Inflammatory macrophage (primary cell): Measurements from ENCODE around the gene OR5AN1.
"Not testable (repeated sequence)": the region's sequence is repeated elsewhere in the genome, so short reads cannot be mapped to it uniquely, and the experiment has no call there.

Experiments used
- DNase-seq, 2 donors: peaks; one replicate each; pipeline ENCODE4 v3.0.0-alpha.2; 2020 to 2022
- total RNA-seq, 18 experiments: gene quantifications; one replicate each; lab custom pipeline; 2026; ENCODE audit warnings: mixed read lengths in 6 of 18, inconsistent platforms in 2 of 18; lab: John Stamatoyannopoulos, UW

The OR5AN1 gene, protein sequence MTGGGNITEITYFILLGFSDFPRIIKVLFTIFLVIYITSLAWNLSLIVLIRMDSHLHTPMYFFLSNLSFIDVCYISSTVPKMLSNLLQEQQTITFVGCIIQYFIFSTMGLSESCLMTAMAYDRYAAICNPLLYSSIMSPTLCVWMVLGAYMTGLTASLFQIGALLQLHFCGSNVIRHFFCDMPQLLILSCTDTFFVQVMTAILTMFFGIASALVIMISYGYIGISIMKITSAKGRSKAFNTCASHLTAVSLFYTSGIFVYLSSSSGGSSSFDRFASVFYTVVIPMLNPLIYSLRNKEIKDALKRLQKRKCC
- 0 to 0.20 (median 0) reads per million in 18 experiments for total RNA-seq

DNA sequence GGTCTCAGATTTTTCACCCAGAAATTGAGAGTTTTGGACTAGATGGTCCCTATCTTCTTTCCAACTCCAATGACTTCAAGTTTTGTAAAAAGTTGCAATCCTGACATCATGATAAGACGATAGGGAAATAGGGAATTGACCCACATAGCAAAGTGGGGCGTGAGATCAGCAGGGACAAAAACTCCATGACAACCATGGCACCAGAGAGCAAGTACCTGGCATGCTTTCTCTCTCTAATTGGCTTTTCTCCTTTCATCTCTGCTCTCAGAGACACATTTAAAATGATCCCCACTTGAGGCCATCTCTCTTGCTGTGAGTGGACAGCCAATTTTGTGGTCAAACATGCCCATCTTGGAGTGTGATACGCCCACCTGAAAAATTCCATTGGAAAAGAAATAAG, at the start of gene OR5AN1:
TSS of gene OR5AN1 (plus strand) at position 301 of the 400 bp plus-strand sequence. CDS start 5,564 bp downstream, outside the sequence.
- DNase-seq = no peak

DNA sequence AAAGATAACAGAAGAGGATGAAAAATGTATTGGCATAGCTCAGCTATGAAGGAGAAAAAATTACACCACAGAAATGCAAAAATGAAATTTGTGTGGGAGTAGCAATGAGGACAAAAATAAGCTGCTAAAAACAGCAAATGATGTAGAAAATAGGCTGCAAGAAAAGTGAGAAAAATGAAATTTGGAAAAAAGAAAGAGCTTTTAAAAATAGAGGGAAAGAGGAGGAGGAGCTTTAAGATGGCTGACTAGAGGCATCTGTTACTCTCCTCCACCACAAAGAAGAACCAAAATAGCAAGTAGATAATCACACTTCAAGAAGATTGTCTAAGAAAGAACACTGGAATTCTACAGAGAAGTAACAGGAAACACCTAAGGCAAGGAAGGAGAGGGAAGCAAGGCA, 23.7 kb upstream of the OR5AN1 start:
- DNase-seq = no peak

DNA sequence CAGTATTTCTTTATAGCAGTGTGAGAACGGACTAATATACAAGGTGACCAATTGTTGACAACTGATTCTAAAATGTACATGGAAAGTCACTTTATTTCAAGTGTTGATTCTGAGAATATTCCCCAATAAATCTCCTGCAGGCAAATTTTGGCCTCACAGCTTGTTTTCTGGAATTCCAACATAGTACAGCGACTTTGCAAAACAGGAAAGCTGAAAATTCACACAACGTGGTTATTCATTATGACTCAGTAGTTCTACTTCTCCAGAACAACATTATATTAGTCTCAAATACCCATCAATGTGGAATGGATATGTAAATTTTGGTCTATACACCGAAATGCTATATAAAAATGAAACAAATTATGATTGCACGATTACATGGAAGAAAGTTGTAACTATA, 22.5 kb upstream of the OR5AN1 start:
- no peak for DNase-seq

- no peak for DNase-seq
Measured at GRCh38 chr11:59336931-59337330, 21.8 kb upstream of the OR5AN1 start.

DNA sequence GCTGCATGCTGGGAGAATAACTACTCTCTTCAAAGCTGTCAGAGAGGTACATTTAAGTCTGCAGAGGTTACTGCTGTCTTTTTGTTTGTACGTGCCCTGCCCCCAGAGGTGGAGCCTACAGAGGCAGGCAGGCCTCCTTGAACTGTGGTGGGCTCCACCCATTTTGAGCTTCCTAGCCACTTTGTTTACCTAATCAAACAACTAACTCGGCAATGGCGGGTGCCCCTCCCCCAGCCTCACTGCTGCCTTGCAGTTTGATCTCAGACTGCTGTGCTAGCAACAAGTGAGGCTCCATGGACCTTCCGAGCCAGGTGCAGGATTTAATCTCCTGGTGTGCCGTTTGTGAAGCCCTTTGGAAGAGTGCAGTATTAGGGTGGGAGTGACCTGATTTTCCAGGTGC, 9.0 kb upstream of the OR5AN1 start:
- DNase-seq = not testable (repeated sequence)

GRCh38 chr11:59355226-59355625, 3.5 kb upstream of the OR5AN1 start:
- DNase-seq = no peak

GRCh38 chr11:59356561-59356960, 2.1 kb upstream of the OR5AN1 start:
- no peak for DNase-seq

GRCh38 chr11:59358020-59358419, 675 bp upstream of the OR5AN1 start:
- DNase-seq = no peak

GRCh38 chr11:59365232-59366018, 6.7 kb downstream of the OR5AN1 start:
- no peak for DNase-seq

DNA sequence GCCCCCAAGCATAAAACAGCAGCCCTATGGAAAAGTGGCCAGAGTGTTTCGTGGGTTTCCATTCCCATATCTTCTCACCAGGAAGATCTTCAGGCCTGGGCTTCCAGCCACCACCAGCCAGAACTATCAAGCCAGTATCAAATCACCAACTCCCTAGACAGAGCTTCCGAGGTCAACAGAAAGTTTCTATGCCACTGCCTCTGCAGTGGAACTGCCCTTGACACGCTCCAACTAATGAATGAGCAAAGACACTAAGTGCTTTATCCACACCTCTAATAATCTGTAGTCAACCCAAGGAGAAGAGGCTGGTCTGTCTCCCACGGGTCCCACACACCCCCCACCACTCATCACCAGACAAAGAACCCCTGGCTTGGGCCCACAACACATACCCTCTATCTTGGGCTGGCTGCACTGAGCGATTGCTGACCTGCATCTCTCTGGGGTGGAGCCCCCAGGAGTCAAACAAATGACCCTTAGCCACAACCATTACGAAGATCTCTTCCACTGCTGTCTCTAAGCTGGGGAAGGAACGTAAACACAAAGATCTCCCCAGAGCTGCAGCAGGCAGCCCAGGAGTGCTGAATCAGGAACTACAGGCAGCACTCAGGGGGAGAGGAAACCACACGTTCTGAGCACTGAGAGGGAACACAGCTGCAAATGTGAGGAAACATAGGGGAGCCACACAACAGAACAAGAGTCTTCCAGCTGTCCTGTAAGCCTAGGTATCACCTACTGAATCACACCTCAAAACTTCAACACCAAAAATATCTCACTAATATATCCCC, 9.7 kb downstream of the OR5AN1 start:
- DNase-seq = peak; percentile 6 to 43

- DNase-seq = not testable (repeated sequence)
Measured at GRCh38 chr11:59372324-59372723, 13.6 kb downstream of the OR5AN1 start.

DNA sequence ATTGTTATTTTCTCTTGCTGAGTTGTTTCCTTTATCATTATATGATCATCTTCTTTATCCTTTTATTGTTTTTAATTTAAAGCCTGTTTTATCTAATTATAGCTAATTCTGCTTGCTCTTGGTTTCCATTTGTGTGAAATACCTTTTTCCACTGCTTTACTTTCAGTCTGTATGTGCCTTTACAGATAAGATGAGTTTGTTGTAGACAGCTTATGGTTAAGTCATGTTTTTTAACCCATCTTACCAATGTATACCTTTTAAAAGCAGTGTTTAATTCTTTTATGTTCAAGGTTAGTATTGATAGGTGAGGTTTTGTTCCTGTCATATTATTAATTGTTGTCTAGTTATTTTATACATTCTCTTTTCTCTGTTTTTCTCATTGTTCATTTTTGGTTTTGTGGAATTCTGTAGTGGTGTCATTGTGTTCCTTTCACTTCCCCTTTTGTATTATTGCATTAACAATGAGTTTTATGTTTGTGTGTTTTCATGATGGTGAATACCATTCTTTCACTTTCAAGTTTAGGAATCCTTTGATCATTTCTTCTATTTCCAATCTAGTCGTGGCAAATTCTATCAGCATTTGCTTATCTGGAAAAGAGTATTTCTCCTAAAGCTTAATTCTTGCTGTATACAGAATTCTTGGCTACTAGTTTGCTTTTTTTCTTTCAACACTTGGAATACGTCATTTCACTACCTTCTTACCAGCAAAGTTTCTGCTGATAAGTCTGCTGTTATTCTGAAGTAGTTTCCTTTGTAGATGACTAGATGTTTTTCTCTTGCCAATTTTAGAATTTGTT, 21.8 kb downstream of the OR5AN1 start:
- peak in 1 of 2 donors; percentile 17 for DNase-seq

GRCh38 chr11:59394186-59394585, 35.5 kb downstream of the OR5AN1 start:
- no peak for DNase-seq

DNA sequence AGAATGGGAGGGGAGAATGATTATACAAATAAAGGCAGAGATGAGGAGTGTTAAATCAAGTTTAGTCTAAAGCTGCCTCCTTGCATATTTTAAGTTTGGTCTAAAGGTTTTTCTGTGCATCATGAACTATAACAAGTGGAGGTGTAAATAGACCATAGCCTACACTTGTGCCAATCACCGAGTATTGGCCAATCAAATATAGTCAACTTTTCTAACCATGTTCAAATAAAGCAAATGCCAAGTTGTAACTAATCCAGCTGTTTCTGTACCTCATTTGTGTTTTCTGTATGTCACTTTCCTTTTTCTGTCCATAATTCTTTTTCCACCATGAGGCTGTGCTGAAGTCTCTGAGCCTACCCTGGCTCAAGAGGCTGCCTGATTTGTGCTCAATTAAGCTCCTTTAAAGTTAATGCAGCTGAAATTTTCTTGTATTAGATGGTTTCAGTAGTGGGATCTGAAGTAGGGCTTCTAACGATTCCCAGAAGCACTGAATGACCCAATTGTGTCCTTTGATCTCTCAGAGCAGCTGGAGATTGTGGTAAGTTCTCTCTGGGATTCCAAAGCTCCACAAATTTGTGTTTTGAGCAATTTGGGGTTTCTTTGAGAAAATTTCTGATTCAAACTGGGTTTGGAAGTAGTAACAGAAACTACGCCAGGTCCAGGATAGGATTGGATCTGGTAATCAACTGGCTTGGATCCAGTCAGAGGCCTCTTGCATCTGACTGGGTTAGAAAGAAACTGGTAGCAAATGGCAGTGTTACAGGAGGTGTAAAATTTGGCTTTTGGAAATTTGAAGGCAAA, 42.0 kb downstream of the OR5AN1 start:
- DNase-seq = no peak

DNA sequence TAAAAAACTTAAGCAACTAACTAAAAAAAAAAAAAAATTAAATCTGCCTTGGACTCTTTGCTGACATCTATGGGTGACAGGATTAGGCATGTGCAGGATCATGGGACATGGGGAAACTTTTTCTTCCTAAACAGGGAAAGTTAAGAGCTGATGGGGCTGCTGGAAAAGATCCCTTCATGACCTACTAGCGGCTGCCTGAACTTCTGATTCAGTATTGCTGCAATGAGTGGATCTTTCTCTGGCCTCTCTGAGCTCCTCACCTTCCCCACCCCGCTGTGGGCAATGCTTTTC, 42.5 kb downstream of the OR5AN1 start:
- DNase-seq = no peak

- no peak for DNase-seq
Measured at GRCh38 chr11:59403546-59403945, 44.9 kb downstream of the OR5AN1 start.

GRCh38 chr11:59413646-59414045, 55.0 kb downstream of the OR5AN1 start:
- peak; percentile 13 to 51 for DNase-seq

- peak; percentile 55 to 63 for DNase-seq
Measured at GRCh38 chr11:59415111-59415510, 56.4 kb downstream of the OR5AN1 start.

- no peak for DNase-seq
Measured at GRCh38 chr11:59416613-59417012, 57.9 kb downstream of the OR5AN1 start.

- DNase-seq = no peak
Measured at GRCh38 chr11:59417023-59417422, 58.3 kb downstream of the OR5AN1 start.

DNA sequence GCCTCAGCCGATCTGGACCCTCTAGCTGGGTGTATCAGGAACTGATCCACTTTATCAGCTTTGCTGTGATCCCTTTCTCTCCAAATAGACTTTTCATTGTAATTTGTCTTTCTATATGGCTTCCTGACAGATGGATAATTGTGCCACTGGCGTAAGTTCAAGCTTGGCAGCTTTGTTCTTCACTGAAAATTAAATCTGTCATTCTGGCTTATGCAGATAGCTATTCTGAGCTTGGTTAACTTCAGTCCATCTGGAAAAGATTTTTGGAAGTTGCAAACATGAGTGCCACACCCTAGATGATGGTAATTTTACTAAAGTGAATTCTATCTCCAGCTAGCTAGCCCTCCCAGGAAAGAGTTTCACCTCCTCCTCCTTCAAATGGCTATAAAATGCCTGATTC, 59.5 kb downstream of the OR5AN1 start:
- no peak for DNase-seq
